DMS114 treated with DMSO at 0.1 percent for 48 hours (cell line): ENCODE results near the gene SPTBN4.
"Not testable (repeated sequence)": the region's sequence is repeated elsewhere in the genome, so short reads cannot be mapped to it uniquely, and the experiment has no call there.

Experiments
- DNase-seq: peaks from one replicate; lab custom pipeline; 2025; ENCODE audit not compliant: unreplicated experiment; lab: John Stamatoyannopoulos, UW

Gene SPTBN4

GRCh38 chr19:40441719-40442253 is 25.0 kb upstream of the SPTBN4 start:
- DNase-seq = no peak

DNA sequence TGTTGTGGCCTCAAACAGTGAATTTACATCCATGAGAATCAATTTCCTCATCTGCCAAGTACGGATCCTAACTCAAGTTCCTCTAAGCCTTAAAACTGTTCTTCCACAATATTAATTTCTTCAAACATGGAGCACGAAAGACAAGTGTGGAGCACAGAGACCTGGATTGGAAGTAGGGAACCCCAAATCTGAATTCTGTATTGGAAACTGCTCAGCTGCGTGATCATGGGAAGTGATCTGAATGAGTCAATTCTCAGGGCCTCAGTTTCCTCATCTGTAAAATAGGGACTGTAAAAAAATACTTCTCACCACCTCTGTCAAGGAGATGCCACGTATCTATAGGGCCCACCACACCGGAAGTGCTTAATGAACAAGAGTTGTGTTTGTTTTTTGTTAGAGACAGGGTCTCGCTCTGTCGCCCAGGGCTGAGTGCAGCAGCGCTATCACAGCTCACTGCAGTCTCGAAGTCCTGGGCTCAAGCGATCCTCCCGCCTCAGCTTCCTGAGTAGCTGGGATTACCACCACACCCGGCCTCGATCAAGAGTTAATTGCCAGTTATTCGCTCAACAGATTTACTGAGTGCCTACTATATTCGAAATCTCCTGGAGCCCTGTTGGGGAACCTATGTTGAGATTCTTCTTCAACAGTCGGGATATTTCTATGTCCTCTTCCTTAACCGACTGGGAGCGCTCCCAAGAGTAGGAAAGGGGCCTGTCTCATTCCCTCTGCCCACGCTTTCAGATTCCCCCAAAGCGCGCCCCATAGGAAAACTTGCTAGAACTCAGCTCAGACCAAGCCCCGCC is 24.3 kb upstream of the SPTBN4 start:
- no peak for DNase-seq

GRCh38 chr19:40443131-40443999 is 23.4 kb upstream of the SPTBN4 start:
- DNase-seq = peak; percentile 99

DNA sequence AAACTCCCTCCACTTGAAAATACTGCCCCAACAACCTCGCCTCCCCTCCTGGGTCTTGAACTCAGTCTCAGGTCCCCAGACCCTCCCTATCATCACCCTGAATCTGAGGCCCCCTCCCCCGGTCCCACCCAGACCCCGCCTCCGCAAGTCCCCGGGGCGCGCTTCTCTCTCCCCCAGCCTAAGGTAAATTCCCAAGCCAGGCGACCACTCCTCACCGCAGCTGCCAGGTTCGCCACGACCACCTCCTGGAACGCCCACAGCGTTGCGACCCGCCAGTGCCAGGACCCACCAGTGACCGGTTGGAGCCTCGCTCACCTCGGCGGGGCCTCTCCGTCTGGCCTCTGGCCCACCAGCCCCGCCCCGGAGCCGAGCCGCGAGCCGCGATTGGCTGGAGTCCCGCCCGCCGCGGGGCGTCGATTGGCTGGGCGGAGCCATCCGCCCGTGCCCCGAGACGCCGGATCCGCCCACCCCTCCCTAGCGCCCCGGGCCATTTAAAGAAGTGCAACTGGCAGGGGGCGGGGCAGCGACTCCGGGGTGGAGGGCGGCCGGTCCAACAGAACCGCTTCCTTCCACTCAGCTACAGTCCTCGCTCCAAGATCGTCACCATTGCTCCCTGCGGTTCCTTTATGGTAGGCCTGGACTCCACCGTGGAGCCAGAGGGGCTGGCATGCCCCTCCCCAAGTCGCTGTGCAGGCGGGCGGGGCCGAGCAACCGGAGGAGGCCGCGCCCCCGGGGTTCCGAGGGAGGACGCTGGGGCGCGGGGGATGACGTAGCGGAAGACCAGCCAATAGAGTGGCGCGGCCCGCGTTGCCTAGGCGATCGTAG is 22.6 kb upstream of the SPTBN4 start, which contains the start of gene SERTAD3:
Gene SERTAD3, minus strand, starts transcription at position 336 of the 825 bp plus-strand sequence. CDS start 2,255 bp downstream, outside the sequence.
- peak; percentile 97 for DNase-seq

DNA sequence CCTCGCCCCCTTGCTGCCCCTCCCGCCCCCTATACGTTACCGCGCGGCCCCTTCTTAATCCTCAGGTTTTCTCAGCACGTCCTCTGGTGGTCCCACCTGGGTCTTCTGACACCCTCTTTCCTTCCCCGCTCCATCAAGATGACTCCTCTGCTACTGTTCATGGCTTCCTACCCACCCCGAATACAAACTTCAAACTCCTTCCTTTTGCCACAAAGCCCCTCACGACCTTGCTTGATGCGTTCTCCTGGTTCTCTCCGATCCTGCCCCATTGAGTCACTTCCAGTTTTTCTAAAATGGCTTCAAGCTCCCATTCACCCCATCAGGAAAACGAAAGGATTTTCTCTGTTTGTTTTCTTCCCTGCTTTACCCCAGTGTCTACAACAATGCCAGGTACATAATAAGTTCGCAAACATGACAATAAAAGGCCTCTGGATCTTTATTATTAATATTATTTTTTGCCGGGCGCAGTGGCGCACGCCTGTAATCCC is 21.9 kb upstream of the SPTBN4 start:
- DNase-seq = no peak

DNA sequence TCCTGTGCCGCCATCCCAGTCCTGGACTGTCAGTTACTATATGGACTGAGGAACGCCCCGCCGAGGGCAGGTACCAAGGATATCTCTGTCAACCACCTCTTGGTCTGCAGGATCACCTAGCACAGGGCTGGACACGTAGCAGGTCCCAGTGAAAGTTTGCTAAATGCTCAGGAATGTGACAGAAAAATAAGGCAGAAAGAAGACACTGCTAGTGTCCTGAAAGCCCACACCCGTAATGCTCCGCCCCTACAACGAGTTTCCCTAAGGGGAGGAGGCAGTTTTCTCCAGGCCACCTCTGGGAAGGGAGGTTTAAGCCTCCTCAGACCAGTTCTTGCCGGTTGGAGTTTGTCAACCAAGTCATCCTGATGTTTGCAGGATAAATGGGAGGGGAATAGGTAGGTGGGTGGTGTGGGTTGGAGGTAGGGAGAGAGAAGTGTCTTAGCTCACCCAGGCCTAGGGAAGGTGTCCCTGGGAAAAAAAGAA is 21.0 kb upstream of the SPTBN4 start:
- no peak for DNase-seq

- no peak for DNase-seq
Observed at GRCh38 chr19:40446263-40446784, 20.5 kb upstream of the SPTBN4 start.

DNA sequence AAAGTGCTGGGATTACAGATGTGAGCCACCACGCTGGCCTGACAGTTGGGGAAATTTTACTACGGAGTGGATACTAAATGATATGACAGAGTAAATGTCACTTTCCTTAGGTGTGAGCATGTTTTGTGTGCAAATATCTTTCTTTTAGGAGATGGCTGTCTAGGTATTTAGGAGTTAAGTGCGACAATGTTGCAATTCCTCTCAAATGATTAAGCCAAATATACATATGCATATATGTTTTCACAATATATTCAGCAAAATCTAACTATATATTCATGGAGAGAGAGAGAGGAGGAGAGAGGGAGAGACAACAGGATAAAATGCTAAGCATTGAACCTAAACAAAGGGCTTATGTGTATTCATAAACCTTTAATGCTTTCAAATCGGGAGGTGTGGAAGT is 17.3 kb upstream of the SPTBN4 start:
- DNase-seq = no peak

DNA sequence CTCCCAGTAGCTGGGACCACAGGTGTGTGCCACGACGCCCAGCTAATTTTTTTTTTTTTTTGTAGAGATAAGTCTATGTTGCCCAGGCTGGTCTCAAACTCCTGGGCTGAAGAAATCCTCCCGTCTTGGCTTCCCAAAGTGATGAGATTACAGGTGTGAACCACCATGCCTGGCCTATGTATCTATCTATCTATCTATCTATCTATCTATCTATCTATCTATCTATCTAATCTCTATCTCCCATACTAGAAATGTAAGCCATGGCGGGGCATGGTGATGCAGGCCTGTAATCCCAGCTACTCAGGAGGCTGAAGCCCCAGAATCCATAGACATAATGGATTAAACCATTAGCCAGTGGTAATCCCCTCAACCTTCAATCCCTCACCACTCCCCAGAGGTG is 16.1 kb upstream of the SPTBN4 start:
- no peak for DNase-seq

DNA sequence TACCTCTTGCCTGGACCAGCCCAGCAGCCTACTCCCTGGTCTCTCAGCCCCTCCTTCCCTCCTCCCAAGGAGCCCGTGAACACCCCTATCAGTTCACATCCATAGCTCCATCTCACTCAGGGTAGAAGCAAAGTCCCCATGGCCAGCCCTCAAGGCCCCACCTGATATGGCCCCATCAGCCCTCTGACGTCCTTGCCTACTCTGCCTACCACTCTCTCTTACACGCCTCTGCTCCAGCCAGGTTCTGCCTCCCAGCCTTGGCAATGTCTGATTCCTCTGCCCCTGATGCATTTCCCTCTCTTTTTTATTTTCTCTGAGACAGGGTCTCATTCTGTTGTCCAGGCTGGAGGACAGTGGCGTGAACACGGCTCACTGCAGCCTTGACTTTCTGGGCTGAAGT is 14.8 kb upstream of the SPTBN4 start:
- no peak for DNase-seq

GRCh38 chr19:40453151-40453735 is 13.6 kb upstream of the SPTBN4 start:
- no peak for DNase-seq

GRCh38 chr19:40453943-40454342 is 12.9 kb upstream of the SPTBN4 start:
- not testable (repeated sequence) for DNase-seq

- DNase-seq = no peak
Observed at GRCh38 chr19:40457048-40457447, 9.8 kb upstream of the SPTBN4 start.

DNA sequence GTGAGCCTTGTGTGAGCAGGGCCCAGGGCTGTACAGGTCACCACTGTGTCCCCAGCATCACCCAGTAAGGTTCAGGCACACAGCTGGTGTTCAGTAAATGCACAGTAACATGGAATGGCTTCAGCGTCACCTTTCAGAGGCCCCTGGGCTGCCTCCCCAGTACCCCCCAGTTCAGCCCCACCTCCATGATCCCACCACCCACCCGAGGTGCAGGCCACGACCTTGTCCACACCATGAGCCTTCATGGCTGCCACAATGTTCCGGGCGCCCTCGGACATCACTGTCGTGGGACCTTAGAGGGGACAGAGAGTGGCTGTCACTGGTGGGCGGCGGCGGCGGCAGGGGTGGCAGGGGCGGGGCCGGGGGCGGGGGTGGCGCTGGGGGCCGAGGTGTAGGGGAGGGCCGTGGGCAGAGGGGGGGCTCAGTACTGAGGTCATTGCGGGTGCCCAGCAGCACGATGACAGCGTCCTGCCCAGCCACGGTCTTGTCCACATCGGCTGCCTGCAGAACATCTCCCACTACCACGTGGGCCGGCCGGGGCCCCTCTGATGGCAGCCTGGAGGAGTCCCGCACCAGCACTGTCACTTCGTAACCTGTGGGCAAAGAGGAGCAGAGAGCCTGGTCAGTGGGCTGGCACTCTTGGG is 8.7 kb upstream of the SPTBN4 start:
- DNase-seq = no peak

- no peak for DNase-seq
Observed at GRCh38 chr19:40458597-40458974, 8.2 kb upstream of the SPTBN4 start.

GRCh38 chr19:40460185-40460584 is 6.6 kb upstream of the SPTBN4 start:
- DNase-seq = no peak

DNA sequence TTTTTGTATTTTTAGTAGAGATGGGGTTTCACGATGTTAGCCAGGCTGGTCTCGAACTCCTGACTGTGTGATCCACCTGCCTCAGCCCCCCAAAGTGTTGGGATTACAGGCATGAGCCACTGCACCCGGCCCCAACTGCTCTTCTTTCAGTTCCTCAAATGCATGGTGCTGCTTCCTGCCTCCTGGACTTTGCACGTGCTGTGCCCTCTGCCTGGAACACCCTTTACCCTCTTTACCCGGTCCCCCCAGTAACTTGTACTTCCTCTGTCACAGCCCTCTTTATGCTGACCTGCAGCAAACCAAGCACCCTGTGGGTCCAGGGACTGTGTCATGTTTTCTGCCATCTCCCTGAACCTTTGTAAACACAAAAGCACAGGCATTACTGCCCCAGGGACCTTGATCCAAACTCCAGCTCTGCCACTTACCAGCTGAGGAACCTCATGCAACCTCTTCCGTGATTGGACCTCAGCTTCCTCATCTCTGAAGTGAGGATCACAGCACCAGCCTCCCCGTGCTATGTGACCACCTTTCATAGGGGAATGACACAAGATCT is 5.1 kb upstream of the SPTBN4 start:
- DNase-seq = no peak

DNA sequence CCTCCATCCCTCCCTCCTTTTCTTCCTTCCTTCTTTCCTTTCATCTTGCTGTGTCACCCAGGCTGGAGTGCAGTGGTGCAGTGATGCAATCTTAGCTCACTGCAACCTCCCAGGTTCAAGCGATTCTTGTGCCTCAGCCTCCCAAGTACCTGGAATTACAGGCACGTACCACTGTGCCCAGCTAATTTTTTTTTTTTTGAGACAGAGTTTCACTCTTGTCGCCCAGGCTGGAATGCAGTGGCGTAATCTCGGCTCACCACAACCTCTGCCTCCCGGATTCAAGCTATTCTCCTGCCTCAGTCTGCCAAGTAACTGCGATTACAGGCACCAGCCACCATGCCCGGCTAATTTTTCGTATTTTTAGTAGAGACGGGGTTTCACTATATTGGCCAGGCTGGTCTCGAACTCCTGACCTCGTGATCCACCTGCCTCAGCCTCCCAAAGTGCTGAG is 3.2 kb upstream of the SPTBN4 start:
- DNase-seq = not testable (repeated sequence)
